HG02943 (cell line): ENCODE measurements around the gene PDGFA.

Experiments
- ATAC-seq: cut with Tn5 transposase; IDR thresholded peaks from one replicate; pipeline ENCODE4 v1.9.1; 2021; ENCODE audit warnings: mild to moderate bottlenecking, low read depth, moderate library complexity; ENCODE audit not compliant: unreplicated experiment

The PDGFA gene

DNA sequence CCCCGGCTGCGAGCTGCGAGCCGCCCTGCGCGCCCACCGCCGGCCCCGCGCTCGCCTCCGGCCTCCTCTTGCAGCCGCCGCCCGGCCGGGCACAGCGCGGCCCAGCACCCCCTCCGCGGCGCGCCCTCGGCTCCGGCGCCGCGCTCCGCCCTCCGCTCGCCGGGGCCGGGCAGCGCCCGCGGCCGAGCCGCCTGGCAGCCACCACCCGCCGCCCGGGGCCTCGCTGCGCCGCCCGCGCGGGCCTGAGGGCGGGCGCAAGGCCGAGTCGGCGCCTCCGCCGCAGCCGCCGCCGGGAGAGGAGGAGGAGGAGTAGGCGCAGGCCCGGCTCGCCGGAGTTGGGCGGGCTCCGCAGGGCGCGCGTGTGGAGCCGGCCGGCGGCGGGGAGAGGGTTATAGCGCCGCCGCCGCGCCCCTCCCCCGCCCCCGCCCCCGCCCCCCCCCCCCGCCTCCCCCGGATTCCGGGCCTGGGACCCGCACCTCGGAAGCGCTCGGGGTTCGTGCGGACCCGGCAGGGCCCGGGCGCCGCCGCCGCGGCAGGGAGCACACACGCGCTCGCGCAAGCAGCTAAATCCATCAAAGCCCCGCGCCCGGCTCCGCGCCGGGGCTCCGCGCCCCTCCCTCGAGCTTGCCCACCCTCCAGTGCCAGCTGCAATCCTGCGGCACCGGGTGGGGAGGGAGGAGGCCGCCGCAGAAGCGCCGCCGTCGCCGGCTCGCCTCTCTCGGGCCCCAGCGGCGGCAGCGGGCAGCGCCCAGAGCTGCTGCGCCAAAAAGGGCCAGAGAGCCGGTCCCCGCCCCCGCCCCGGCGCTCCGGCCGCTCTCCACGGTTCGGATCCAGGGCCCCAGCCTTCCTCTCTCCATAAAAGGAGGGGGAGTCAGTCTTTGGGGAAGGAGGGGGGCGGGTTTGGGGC, at the start of gene PDGFA:
TSS of gene PDGFA (minus strand) at position 363 of the 907 bp plus-strand sequence. CDS start 845 bp downstream, outside the sequence.
- ATAC-seq: no peak

DNA sequence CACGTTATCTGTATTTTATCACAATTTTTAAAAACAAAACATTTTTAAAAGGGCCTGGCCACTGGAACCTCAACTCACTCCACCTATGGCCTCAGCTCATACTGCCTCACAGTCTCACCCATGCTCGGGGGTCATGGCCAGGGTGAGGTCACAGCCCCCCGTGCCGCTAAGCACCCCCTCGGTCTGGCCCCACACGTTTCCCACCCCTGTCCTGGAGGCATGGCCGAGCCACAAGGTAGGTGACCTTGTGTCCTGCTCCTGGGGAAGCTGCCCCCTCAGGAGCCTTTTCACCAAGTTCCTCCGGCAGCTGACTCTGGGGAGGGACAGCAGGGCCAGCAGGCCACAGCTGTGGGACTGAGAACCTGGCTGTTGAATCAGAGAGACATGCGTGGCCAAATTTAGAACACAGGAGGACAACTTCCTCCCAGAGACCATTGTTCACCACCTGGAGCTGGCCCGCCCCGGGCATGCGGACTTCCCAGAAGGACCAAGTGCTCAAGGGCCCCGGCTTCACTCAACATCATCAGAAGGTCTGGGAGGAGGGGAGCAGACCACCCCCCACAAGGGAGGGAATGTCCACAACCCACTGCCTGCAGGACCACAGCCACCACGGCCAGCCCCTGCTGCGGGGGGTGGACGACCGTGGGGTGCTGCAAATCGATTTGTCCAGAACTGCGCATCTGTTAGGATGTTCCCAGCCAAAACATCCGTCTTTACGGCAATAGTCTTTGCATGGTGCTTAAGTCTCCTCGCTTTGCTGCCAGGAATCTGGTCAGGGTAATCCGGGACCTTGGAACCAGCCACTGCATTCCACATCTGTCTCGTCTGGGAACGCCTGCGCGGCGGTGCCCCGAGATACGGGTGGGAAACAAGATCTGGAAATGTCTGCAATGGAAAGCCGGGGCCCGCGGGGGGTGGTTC, 48.6 kb upstream of the PDGFA start:
- no peak for ATAC-seq

DNA sequence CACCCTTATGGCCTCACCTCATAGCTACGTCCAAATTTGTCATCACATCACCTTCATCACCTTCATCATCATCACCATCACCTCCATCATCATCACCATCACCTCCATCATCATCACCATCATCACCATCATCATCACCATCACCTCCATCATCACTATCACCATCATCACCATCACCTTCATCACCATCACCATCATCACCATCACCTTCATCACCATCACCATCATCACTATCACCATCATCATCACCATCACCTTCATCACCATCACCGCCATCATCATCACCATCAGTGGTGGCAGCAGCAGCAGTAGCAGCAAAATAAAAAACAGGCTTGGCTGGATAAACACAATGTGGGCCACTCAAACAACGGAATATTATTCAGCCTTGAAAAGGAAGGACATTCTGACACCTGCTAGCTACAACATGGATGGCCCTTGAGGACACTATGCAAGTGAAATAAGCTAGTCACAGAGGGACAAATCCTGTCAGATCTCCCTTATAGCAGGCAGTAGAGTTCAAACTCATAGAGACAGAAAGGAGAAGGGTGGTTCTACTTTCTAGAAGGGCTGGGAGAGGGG, 47.7 kb upstream of the PDGFA start:
- ATAC-seq: no peak

DNA sequence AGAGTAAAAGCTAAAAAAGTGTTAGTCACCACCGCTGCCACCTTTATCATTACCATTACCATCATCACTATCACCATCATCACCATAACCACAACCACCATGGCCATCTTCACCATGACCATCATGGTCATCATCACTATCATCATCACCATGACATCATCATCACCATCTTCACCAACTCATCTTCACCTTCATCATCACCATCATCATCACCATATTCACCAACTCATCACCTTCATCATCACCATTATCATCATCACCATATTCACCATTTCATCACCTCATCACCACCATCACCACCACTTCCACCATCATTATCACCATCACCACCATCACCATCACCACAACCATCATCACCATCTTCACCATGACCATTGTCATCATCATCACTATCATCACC, 46.5 kb upstream of the PDGFA start:
- no peak for ATAC-seq

DNA sequence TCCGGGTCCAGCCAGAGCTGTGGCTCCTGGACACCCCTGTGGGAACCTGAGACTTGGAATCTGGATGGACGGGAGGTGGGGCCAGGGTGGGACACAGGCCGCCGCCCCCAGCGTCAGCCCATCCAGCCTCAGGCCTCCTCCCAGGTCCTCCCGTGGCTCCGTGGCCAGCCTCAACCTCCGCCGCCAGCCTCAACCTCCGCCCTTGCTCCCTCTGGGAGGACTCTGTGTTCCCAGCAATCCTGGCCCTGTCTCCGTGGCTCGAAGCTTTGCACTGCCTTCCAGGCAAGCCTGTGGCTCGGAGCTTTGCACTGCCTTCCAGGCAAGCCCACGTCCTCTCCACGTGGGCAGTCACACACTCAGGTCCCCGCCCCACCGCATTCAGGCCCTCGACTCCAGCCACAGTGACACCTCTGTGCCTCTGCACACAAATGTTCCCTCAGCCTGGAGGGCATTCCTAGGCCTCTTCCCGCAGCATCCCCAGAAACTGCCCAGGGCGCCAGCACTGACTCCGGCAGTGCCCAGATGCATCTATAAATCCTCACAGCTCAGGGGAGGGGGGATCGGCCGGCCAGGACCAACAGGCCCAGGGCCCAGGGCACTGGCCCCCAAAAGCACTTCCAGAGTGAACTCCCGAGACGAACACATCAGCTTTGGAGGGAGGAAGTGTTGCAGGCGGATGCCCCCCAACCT, 44.7 kb upstream of the PDGFA start:
- ATAC-seq: no peak

DNA sequence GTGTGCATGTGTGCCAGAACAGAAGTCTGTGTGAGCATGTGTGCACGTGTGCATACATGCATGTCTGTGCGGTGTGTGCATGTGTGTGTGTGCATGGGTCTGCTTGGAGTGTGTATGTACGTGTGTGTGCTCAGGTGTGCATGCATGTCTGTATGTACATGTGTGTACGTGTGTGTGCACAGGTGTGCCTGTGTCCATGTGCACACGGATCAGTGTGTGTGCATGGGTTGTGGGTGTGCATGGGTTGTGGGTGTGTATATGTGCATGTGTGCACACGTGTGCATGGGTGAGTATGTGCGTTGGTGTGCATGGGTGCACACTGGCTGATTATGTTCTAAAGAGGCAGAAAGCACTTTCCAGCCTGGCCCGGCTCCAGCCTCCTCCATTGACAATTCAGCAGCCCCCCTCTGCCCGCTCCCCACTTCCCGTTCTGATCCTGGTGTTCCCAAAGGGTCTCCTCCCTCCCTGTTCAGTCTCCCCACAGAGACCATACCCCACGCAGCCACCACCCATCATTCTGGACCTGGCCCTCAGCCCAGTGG, 44.1 kb upstream of the PDGFA start:
- no peak for ATAC-seq

DNA sequence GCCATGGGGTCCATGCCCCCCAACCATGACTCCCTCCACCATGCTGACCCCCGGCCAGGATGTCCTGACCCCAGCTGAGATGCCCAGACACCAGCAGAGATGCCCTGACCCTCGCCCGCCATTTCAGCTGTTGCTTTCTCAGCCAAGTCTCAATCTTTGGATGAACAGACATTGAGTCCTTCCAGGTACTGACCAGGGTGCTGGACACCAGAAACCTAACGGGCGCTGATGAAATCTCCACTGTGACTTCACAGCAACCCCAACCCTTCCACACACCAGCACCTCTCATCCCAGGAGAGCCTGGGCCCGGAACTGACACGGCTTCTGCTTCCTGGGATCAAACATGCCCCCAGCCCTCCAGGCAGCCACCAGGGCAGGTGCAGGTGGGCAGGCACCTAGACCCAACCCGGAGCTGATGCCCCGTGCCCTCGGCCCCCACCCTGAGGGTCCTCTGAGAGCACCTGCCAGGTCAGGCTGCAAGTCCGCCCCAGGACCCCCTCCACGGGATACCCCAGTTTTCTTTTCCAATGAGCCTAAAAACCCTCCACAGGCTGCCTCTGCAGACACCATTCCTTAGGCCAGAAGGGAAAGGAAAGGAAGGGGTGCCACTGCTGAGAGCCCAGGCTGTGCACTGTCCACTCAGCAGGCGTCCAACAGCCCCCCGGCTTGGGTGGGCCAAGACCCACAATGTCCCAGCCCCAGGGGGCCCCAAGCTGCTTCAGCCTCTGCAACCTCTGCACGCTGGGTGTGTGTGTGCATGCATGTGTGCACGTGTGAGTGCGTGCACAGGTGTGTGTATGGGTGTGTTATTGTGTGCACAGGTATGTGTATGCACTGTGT, 43.4 kb upstream of the PDGFA start:
- no peak for ATAC-seq

DNA sequence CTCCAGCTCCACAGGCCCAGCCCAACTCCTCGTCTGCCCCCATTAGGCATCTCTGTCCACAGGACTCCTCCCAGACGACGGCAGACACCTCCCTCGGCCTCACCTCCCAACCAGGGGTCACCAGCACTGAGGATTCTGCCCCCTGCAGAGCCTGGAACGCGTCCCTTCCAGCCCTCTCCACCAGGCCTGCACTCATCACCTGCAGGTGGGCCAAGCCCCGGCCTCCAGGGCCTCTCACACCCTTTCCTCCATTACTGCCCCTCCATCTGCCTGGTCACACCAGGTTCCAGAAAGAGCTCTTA, 42.7 kb upstream of the PDGFA start:
- ATAC-seq: no peak

DNA sequence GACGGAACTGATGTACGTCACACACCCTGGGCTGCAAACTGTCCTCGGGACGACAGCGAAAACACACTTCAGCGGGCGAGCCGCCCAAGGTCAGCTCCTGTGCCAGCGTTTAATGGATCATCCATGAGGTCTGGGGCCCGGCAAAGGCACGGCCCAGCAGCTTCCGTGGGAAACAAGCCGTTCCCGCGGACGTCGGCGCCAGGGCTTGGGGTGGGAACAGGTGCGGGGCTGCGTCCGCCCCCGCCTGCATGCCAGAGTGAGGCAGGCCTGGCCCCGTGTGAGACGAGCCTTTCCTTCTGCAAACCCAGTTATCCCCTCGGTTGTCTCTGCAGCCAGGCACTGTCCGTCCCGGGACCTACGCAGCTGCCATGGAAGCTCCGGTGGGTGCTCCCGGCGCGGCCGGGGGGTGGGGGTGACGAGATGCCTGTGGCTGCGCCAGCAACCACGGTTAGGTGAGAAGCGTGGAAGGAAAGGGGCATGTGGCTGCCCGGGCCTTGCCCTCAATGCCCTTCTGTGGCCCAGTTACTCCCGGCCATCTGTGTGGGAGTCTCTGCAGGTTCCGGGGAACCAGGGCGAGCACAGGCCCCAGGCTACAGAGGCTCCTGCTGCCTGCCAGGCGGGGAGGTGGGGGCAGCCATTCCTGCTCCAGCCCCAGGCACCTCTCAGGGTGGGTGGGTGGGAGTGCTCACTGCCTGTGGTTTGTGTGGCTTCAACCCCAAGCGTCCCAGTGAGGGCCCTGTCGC, 42.2 kb upstream of the PDGFA start:
- no peak for ATAC-seq

DNA sequence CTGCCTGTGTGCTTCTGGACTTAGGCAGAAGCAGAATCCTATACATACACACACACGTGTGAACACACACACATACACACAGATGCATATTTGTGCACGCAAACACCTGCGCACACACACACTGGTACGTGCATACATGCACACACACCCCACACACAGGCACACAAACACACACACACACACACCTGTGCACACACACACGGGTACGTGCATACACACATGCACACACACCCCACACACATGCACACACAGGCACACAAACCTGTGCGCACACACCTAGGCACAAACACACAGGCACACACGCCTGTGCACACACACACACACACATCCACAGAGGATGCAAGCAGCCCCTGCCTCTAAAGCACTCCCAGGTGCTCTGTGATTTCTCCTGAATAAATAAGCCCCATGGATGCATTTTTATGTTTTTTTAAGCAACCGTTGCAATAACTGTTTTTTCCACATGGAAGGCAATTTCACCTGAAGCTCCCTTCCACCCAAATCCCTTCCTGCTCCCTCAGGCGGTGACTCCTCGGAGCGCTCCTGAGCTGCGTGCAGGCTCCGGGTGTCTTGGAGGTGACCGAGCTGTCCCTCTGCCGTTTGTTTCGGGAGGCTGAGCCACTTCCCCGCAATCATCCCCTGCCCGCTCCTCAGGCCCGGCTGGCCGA, 41.5 kb upstream of the PDGFA start:
- ATAC-seq: no peak

DNA sequence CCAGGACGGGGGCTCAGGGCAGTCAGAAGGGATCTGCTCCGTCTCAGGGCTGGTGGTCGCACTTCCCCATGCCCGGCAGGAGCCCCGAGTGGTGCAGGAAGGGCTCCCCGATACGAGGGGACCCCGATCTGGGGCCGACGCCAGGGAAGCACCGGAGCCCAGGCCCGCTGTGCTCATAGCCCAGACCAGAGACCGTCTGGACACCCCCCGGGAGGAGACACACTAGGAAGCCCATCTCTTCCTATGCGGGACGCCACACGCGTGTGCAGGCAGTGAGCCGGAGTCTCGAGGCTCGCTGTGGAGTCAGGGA, 39.7 kb upstream of the PDGFA start:
- ATAC-seq: no peak

DNA sequence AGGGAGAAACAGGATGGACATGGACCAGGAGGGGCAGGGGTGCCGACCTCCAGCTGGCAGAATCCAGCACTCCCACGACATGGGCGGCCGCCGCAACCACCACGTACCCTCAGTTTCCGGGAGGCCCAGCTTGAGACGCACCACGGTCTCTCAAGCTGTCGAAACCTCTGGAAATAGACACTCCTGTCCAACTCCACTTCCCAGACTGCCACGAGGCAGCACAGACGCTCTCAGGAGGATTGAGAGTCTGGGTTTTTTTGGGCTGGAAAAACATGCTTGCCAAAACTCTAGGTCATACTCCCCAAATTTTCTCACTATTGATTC, 37.9 kb upstream of the PDGFA start:
- ATAC-seq: no peak

DNA sequence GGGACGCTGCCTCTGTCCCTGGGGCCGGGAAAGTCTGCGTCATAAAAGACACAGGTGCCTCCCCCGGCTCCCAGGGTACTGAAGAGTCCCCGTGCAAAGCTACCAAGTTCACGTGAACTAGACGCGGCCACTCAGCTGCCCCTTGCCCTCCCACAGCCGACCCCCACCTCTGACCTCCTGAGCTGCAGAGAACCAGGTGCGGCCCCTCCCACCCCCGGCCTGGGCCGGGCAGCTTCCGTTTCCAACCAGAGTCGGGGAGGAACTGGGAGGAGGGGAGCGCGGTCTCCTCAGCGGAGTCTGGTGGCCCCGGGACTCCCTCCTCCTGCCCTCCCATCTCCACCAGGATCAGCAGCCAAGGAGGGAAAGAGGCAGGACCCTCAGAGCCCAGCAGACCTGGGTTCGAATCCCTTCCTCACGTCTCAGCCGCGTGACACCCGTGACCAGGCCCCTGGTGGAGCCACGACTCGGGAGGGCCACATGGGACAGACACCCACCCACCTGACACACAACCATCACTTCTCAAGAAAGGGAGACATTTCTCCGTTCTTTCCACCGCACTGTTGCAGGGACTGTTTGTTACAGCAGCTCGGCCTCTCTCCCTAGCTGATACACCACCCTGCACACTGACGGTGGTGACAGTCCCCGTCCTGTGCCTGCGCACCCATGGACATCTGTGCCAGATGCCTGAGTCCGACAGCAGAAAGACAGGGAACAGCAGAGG, 37.4 kb upstream of the PDGFA start:
- no peak for ATAC-seq

DNA sequence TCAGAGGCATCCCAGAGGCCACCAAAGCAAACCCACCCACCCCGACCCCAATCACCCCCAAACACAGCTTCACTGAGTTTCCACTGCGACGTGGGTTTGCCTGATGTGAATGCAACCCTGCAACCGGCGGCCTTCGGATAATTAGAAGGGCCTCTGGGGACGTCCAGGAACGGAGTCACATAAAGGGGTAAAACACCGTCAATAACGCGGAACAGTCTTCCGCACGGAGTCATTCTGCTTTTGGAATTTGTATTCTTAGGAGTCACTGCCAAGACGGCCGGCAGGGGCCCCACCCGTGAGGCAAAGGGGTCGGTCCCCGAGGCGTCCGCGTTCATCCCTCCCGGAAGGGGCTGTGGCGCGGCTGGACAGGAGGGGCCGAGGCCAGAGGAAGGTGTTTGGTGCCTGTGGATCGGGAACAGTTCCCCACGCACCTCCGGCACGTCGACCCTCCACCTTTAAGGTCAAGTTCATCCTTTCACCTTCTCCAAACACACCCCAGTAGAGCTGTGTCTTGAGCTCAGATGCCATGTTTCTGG, 36.7 kb upstream of the PDGFA start:
- no peak for ATAC-seq

DNA sequence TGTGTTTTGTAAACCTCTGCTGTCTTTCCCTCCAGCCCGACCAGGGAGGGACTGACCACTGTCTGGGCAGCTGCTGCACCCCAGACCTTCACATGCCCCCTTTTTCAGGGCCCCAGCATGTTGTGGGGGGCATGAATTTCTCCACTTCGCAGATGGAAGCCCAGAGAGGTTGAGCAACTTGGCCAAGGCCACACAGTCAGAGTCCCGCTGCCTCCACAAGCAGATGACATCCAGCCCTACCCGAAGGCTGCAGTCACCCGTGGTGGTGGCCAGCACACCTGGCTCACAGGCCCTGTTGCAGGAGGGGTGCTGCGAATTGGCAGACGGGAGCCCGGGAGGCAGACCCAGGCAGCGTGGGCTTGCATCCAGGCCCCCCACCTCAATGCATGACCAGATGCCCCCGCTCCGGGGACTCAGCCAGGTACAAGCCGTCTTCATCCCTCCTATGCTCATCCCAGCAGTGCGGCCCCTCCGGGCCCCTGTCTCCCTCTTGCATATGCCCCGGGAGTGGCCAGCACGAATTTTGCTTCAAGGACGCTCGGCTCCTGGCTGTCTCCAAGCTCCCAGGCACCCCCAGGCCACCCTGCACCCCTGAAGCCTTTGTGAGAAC, 36.0 kb upstream of the PDGFA start:
- ATAC-seq: no peak

DNA sequence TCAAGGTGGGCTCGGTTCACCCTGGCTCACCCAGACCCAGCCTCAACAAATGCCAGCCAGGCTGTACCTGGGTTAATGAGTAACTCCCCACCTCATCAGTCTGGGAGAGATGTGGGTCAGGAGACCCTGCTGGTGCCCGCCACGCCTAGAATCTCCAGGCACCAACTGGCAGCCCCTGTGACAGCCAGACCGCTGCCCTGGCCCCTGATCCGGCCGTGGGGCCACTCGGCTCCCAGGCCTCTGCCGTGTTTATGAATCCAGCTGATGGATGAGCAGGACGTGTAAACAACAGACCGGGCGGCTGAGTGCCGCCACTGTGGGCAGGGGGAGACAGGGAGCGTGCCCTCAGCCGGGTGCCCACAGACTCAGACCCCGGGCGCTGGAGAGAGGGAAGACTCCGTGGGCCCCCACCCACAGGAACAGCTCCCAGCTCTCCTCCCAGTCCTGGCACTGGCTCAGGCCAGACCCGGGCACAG, 34.0 kb upstream of the PDGFA start:
- ATAC-seq: no peak
